Ectodermal cell (in vitro differentiated cells): ENCODE measurements around the gene LEPROT.

Experiments
- H3K27ac ChIP-seq: 2 replicates; pipeline ENCODE4 v1.7.0; 2013; ENCODE audit warnings: mild to moderate bottlenecking, low read depth, low read length; ENCODE audit not compliant: insufficient read depth, poor library complexity, severe bottlenecking
- H3K27me3 ChIP-seq: 2 replicates; pipeline ENCODE4 v1.7.0; 2013; ENCODE audit warnings: mild to moderate bottlenecking, low read length; ENCODE audit not compliant: insufficient read depth, control insufficient read depth, poor library complexity, severe bottlenecking
- H3K36me3 ChIP-seq: one replicate; pipeline ENCODE4 v1.7.0; 2013; ENCODE audit warnings: low read length; ENCODE audit not compliant: control insufficient read depth, insufficient read depth
- H3K4me1 ChIP-seq: one replicate; pipeline ENCODE4 v1.7.0; 2013; ENCODE audit warnings: low read length; ENCODE audit not compliant: control insufficient read depth, insufficient read depth
- H3K4me3 ChIP-seq: 2 replicates; pipeline ENCODE4 v1.7.0; 2013; ENCODE audit warnings: low read depth, low read length, control low read depth; ENCODE audit not compliant: insufficient read depth
- H3K9me3 ChIP-seq: 2 replicates; pipeline ENCODE4 v1.7.0; 2013; ENCODE audit warnings: mild to moderate bottlenecking, low read length, moderate library complexity; ENCODE audit not compliant: control insufficient read depth
- WGBS, 2 experiments: methylation state at CpG; one replicate each; pipeline ENCODE4 v1.1.7; 2013; ENCODE audit warnings: missing lambda C conversion rate in 2 of 2; 5-methylcytosine and 5-hydroxymethylcytosine counted together

LEPROT gene

GRCh38 chr1:65392497-65392896 is 28.0 kb upstream of the LEPROT start:
- Histone ChIP-seq H3K27ac (no peak overlapping the region), H3K4me1 (no peaks in the 10 kb centered on the region), H3K9me3 (no peaks in the 10 kb centered on the region), H3K27me3 (no peaks in the 10 kb centered on the region), H3K36me3 (peaks cover 4% of the 10 kb centered on the region), H3K4me3 (no peak overlapping the region)
- WGBS, 2 experiments, result 96 to 97% methylated on average over 7 of the region's 7 CpGs

GRCh38 chr1:65393347-65393746 is 27.1 kb upstream of the LEPROT start:
- no peaks in the 10 kb centered on the region for H3K27me3 ChIP-seq
- H3K27ac ChIP-seq, result no peak overlapping the region
- no peaks in the 10 kb centered on the region for H3K9me3 ChIP-seq
- H3K4me1 ChIP-seq, result no peaks in the 10 kb centered on the region
- H3K4me3 ChIP-seq, result no peak overlapping the region
- peaks cover 4% of the 10 kb centered on the region for H3K36me3 ChIP-seq
- WGBS, 2 experiments, result 93 to 97% methylated on average over 2 of the region's 2 CpGs

- Histone ChIP-seq H3K9me3 (no peaks in the 10 kb centered on the region), H3K4me1 (no peaks in the 10 kb centered on the region), H3K27ac (no peak overlapping the region), H3K4me3 (no peak overlapping the region), H3K27me3 (no peaks in the 10 kb centered on the region), H3K36me3 (peaks cover 4% of the 10 kb centered on the region)
- WGBS, 2 experiments, result 90 to 95% methylated on average over 1 of the region's 1 CpG
Observed at GRCh38 chr1:65393928-65394327, 26.5 kb upstream of the LEPROT start.

- Histone ChIP-seq H3K4me3 (no peak overlapping the region), H3K27me3 (no peaks in the 10 kb centered on the region), H3K27ac (no peak overlapping the region), H3K4me1 (no peaks in the 10 kb centered on the region), H3K9me3 (no peaks in the 10 kb centered on the region), H3K36me3 (no peaks in the 10 kb centered on the region)
- WGBS, 2 experiments, result 90 to 95% methylated on average over 3 of the region's 3 CpGs
Observed at GRCh38 chr1:65395887-65396612, 24.4 kb upstream of the LEPROT start.

GRCh38 chr1:65398083-65398482 is 22.4 kb upstream of the LEPROT start:
- H3K4me1 ChIP-seq, result no peaks in the 10 kb centered on the region
- no peak overlapping the region for H3K4me3 ChIP-seq
- 100% methylated on average over 1 of the region's 1 CpG; no CpG with 5 or more reads in 1 of the 2 experiments for WGBS, 2 experiments
- no peak overlapping the region for H3K27ac ChIP-seq
- H3K36me3 ChIP-seq, result no peaks in the 10 kb centered on the region
- H3K27me3 ChIP-seq, result no peaks in the 10 kb centered on the region
- H3K9me3 ChIP-seq, result no peaks in the 10 kb centered on the region

- Histone ChIP-seq H3K4me3 (no peak overlapping the region), H3K27me3 (no peaks in the 10 kb centered on the region)
- WGBS, 2 experiments, result 80% methylated on average over 1 of the region's 1 CpG; no CpG with 5 or more reads in 1 of the 2 experiments
Observed at GRCh38 chr1:65399003-65399402, 21.5 kb upstream of the LEPROT start.

GRCh38 chr1:65401612-65402011 is 18.9 kb upstream of the LEPROT start:
- H3K27ac ChIP-seq, result no peak overlapping the region
- no peaks in the 10 kb centered on the region for H3K36me3 ChIP-seq
- WGBS, 2 experiments, result 90 to 93% methylated on average over 3 of the region's 3 CpGs
- no peaks in the 10 kb centered on the region for H3K27me3 ChIP-seq
- no peaks in the 10 kb centered on the region for H3K9me3 ChIP-seq
- no peak overlapping the region for H3K4me3 ChIP-seq
- H3K4me1 ChIP-seq, result no peaks in the 10 kb centered on the region

More at GRCh38 chr1:65399003-65399402, 21.5 kb upstream of the LEPROT start:
- no peaks in the 10 kb centered on the region for H3K9me3 ChIP-seq
- H3K4me1 ChIP-seq, result no peaks in the 10 kb centered on the region
- no peak overlapping the region for H3K27ac ChIP-seq
- H3K36me3 ChIP-seq, result no peaks in the 10 kb centered on the region

- H3K9me3 ChIP-seq, result no peaks in the 10 kb centered on the region
- H3K27ac ChIP-seq, result no peak overlapping the region
- no peak overlapping the region for H3K4me3 ChIP-seq
- no peaks in the 10 kb centered on the region for H3K4me1 ChIP-seq
- H3K27me3 ChIP-seq, result no peaks in the 10 kb centered on the region
- no peaks in the 10 kb centered on the region for H3K36me3 ChIP-seq
Observed at GRCh38 chr1:65404941-65405340, 15.5 kb upstream of the LEPROT start.

GRCh38 chr1:65407877-65408276 is 12.6 kb upstream of the LEPROT start:
- Histone ChIP-seq H3K9me3 (no peaks in the 10 kb centered on the region), H3K36me3 (no peaks in the 10 kb centered on the region), H3K27me3 (no peaks in the 10 kb centered on the region), H3K4me3 (no peak overlapping the region), H3K4me1 (no peaks in the 10 kb centered on the region), H3K27ac (no peak overlapping the region)
- WGBS, 2 experiments, result 87 to 97% methylated on average over 2 of the region's 2 CpGs

GRCh38 chr1:65409314-65409713 is 11.2 kb upstream of the LEPROT start:
- no peak overlapping the region for H3K4me3 ChIP-seq
- WGBS, 2 experiments, result 40 to 57% methylated on average over 1 of the region's 1 CpG

More at GRCh38 chr1:65409314-65409713, 11.2 kb upstream of the LEPROT start:
- Histone ChIP-seq H3K4me1 (no peaks in the 10 kb centered on the region), H3K27ac (no peak overlapping the region), H3K36me3 (no peaks in the 10 kb centered on the region), H3K27me3 (no peaks in the 10 kb centered on the region), H3K9me3 (no peaks in the 10 kb centered on the region)
